HG02884 (cell line): ENCODE measurements around the gene BANF1.
"Not testable (repeated sequence)": the region's sequence is repeated elsewhere in the genome, so short reads cannot be mapped to it uniquely, and the experiment has no call there.

ENCODE experiments used
- ATAC-seq: cut with Tn5 transposase; IDR thresholded peaks from one replicate; pipeline ENCODE4 v1.9.1; 2021; ENCODE audit warnings: mild to moderate bottlenecking, moderate library complexity; ENCODE audit not compliant: unreplicated experiment

BANF1 gene

DNA sequence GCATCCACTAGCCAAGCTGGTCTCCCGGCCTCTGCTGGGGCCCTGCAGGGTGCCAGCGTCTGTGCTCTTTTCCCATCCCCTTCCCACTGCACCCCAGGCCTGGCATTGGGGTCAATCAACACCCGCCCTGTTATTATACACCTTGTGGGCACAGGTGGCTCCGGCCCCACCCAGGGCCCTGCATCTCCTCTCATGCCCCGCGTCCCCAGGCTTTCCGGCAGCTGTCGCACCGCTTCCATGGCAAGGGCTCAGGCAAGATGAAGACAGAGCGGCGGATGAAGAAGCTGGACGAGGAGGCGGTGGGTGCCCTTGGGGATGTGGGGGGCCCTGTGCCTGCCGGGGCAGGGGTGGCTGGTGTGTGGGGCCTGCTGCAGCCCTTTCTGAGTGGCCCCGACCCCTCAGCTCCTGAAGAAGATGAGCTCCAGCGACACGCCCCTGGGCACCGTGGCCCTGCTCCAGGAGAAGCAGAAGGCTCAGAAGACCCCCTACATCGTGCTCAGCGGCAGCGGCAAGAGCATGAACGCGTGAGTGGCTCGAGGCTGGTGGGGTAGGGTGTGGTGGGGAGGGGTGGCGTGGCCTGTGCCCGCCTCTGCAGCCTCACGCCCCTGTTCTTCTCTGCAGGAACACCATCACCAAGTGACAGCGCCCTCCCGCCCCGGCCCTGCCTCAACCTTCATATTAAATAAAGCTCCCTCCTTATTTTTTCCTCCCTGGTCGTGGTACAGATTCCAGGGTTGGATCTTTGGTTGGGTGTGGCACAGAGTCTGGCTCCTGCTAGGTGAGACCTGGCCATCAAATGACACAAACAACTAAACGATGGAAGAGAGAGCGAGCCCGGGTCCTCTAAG lies 23.7 kb upstream of the BANF1 start:
- no peak for ATAC-seq

- ATAC-seq: no peak
Measured at GRCh38 chr11:65979261-65979759, 23.0 kb upstream of the BANF1 start.

DNA sequence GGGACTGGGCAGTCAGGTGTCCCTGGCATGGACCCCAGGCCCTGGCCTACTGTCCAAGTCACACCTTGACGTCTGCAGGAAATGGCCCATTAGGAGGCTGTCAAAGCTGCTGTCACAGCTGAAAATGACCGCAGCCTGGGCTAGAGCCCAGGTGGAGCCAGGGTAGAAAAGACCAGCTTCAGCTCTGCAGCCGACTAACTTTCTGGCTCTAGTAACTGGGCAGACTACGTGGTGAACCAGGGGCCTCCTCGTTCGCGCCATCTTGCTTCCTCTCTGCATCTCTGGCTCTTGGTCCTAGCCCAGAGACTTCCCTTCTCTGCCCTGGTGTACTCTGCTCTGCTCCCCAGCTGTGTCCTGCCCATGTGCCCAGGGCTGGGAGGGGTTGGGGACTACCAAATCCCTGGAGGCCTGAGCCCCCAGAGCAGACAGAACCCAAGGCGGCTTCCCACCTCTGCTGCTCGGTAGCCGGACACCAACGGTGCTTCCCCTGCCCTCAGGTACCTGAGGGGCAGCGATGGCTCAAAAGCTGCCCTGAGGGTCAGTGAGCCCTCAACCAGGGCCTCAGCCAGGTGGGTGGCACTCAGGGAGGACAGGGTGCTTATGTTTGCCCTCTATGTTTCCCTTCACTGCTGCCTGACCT lies 21.1 kb upstream of the BANF1 start:
- no peak for ATAC-seq

DNA sequence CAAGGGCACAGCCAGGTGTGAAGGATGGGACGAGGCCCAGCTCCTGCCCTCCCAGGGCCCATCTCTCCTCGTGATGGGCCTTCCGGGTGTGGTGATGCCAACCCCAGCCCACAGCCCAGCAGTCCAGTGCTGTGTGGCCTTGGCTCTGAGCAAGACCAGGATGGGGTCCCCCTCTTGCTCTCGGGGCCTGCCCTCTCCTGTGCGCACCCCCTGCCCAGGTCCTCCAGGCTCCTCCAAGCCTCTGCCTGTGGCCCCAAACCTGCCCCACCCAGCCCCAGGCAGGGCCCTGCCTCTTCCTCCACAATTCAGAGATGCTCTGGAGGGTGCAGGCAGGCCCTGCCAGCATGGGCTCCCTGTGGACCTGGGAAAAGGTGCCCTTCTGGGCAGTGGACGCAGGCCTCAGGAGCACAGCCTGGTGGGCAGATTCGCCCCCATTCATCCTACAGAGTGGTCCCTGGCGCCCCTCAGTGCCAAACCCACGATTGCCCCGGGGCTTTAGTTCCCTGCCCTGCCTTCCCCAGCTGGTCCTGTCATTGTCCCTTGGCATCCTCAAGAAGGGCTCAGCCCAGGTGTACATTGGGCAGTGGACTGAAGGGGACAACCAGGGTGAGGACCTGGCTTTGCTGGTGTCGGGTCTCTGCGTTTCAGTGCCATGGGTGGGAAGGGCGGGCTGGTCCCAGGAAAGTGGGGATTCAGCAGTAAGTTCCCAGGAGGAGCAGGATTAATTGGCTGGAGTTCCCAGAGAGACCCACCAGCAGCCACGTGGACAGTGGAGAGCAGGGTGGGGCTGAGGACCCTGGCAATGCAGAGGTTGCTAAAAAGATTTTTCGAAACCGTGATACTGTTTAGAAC lies 20.1 kb upstream of the BANF1 start:
- no peak for ATAC-seq

DNA sequence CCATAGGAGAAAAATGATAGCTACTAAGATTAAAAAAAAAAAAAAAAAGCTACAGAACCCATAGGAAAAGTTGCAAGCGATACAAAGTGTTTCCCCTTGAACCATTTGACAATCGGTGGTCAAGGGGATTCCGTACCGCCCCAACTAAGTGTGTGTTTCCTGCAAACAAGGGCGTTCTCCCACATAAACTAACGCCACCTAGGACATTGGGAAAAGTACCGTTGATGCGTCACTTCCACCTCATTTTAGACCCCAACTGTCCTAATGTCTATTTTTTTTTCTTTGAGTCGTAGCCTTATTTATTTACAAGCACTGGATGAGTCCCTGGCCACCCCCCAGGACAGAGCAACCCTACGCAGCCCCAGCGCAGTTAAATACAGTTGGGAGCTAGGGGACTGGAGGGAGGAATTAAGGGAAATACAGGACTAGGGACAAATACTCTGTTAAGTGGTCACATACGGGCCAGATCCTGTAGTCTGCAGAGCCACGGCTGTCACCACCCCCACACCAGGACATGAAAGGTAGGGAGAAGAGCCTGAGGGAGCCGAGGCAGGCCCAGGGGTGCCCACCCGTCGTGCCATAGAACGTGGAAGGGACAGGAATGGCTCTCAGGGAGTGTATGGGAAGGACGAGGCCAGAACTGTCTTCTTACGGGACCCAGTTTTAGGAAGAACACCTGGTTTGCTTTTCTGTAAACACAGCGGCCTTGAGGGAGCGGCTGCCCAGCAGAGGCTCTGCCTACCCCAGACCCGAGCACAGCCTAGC lies 19.3 kb upstream of the BANF1 start:
- ATAC-seq: no peak

DNA sequence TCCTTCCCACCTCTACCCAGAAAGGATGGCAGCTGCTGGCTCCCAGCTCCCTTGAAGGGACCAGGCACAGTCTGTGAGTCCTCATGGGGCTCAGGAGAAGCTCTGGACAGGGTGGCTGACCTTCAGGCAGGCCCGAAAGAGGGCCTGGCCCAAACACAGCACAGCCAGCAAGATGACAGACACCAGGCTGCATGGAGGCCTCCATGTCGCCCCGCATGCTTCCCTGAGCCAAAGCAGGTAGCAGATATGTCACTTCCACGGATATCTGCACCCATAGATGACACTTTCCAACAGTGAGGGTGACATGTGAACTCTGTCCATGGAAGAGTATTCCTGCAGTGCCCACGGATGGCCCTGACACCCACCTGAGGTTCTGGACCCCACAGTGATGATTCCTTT lies 18.7 kb upstream of the BANF1 start:
- ATAC-seq: no peak

DNA sequence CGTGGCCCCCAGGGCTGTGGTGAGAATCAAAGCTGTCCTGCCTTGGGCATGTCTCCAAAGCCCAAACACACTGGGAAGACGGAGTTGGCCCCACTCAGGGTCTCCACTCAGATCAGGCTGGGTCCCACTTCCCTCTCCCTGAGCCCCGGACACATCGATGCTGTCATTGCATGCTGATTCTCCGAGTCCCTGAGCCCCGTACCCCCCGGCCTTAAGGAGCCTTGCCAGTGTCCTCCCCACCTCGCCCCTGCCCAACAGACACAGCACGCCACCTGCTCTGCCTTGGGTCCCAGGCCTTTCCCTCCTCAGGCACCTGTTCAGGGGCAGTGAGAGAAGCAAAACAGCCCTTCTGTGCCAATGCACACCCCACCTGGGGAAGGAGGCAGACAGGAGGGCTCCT lies 15.0 kb upstream of the BANF1 start:
- no peak for ATAC-seq

DNA sequence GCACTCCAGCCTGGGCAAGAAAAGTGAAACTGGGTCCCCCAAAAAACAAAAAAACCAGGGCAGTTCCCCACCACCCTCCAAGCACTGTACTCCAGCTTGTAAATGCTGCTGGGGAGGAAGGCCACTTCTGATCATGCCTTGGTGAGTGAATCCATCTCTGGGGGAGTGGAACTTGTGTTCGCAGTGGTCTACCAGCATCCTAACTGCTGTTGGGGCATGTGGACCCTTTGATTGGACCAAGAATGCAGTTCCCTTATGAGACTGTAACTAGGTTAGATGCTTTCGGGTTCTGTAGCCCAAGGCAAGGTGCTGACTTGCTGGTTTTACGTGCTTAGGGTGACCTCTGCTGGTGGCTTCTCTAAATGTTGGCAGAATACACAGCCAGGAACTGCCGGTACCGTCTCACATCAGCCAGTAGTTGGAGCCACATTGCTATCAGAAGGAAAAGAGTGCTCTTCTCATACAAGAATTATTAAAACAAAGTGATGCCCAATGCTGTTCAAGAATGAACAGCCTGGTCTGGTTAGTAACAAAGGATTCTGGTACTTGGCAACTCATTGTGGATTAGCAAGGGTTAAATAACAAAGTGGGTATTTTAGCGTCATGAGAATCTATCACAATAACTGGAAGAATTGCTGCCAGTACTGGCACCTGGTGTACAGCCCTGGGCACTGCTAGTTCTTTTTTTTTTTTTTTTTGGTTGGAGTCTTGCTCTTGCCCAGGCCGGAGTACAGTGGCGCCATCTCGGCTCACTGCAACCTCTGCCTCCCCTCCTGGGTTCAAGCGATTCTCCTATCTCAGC lies 13.3 kb upstream of the BANF1 start:
- no peak for ATAC-seq

DNA sequence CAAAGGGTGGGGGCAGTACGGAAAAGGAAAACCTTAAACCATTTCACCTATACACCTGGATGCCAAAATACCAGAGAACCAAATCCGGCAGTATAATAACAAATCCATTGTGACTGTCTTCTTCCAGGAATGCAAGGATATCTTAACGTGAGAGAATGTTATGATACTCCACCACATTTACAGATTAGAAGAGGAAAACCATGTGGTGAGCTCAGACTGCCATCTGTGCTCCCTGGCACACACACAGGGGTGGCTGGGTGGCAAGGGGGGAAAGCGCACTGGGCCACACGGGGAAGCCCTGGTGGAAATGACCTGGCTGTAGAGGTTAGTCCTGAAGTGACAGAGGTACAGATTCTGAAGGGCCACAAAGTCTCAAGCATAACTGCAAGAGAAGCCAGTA lies 10.2 kb upstream of the BANF1 start:
- no peak for ATAC-seq

GRCh38 chr11:65997286-65997685 lies 5.0 kb upstream of the BANF1 start:
- no peak for ATAC-seq

GRCh38 chr11:66002648-66003225 lies 434 bp downstream of the BANF1 start:
- peak; percentile 37 for ATAC-seq

- ATAC-seq: no peak
Measured at GRCh38 chr11:66003291-66003690, 988 bp downstream of the BANF1 start.

- no peak for ATAC-seq
Measured at GRCh38 chr11:66004186-66004585, 1.9 kb downstream of the BANF1 start.

DNA sequence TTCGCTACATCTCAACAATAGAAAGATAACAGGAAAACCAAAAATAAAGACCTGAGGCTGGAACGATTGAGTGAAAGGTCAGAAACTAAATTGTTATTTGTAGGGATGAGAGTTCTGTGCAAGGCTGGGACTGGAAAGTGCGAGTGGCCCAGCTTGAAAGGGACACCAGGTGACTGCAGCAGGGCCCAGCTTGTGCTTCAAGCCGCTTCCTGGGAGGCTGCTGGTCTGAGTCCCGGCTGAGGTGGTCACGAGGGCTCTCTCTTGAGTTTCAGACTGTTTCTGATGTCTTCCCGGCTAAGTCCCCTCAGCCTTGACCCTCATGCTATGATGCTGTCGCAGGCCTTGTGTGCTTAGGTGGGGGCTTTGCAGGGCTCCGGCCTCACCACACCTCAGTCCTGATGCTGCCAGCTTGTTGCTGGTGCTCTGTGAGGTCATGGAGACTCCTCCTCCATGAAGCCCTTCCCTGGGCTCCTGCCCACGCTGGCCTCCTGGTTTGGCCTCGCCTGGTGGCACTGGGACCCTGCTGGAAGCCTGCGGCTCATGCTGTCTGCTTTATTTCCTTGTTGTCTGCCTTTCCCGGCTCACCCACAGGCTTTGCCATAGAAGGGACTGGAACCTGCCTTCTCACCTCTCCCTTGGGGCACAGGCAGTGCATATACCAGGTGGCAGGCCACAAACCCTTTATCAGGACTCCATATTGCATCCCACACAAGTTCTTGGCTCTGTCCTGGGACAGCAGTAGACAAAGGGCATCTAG lies 4.0 kb downstream of the BANF1 start:
- no peak for ATAC-seq

- no peak for ATAC-seq
Measured at GRCh38 chr11:66006891-66007176, 4.5 kb downstream of the BANF1 start.

GRCh38 chr11:66007201-66007634 lies 4.9 kb downstream of the BANF1 start:
- no peak for ATAC-seq

DNA sequence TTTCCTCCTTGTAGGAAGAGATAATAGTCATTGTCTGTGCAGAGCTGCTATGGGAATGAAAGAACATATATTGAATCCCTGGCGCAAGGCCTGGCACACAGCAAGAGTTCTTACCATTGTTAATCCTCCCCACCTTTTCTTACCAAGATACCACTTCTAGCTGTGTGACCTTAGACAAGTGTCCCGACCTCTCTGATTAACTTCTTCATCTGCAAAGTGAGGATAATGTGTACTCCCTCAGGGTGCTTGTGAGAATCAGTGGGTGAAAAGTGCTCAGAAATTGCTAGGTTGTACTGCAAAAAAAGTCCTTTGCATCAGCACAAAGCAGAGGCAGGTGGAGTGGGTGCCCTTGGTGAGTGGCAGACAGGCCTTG lies 5.8 kb downstream of the BANF1 start:
- no peak for ATAC-seq

DNA sequence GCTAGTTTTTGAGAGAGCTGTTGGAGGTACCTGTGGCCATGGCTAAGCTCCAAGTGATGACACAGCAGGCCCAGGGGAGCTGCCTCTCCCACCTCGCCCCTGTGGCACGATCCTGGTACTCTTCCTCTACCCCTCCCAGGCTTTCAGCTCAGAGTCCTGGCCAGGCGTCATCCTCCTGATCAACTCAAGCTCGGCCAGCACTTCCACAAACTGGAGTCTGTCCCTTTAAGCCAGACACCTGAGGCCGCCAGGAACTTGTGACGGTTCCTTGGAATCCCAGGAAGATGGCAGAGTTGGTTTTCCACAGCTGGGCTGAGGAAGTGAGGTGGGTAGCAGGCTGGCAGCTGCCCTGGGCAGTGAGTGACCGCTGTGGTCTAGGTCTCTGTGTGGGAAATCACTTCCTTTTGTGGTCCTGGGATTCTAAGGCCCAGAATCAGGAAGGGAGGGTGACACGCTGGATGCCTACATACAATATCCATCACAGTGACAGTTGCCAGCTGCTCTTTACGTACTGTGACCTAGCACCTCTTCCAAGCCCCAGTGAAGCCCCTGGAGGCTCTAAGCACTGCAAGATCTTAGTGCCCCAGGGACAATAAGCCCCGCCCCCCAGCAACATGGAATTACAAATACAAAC lies 6.3 kb downstream of the BANF1 start:
- ATAC-seq: no peak

DNA sequence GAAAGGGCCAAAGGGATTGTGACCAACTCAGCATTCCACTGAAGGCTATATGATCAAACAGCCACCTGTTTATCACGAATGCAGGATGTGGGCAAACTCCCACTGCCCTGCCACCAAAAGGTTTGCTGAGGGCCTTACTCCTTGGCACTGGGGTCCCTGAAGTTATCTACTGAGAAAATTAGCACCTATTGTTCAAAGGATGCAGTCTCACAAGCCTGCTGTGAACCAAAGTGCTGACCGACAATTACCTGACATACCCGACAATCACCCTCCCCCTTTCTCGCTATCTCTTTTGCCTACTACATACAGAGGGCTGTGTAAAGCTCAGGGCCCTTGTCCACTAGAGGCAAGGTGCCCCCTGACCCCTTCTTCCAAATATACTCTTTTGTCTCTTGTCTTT lies 7.7 kb downstream of the BANF1 start:
- ATAC-seq: not testable (repeated sequence)
